Liver (tissue), 9 donors: ENCODE measurements around the gene CACNB1. TPM values are rescaled to one million over a fixed set of nuclear protein-coding genes. Genes with fewer than 3 reads are reported as not detected.

Experiments used
- DNase-seq: peaks from one replicate; pipeline ENCODE4 v3.0.0-alpha.2; 2017; ENCODE audit warnings: low spot score
- H3K27ac ChIP-seq, 2 donors: one replicate each; pipeline ENCODE4 v1.7.0; 2013; ENCODE audit warnings: inconsistent platforms in 2 of 2, low read length in 2 of 2, control low read depth in 1 of 2, low read depth in 1 of 2, mild to moderate bottlenecking in 1 of 2
- H3K27me3 ChIP-seq, 4 donors: one replicate each; pipeline versions ENCODE4 v1.6.1 to v1.7.0; 2013; ENCODE audit warnings: low read length in 3 of 4, inconsistent platforms in 1 of 4, mild to moderate bottlenecking in 1 of 4, moderate library complexity in 1 of 4; ENCODE audit not compliant: control insufficient read depth in 4 of 4, insufficient read depth in 4 of 4
- H3K36me3 ChIP-seq, 4 donors: one replicate each; pipeline versions ENCODE4 v1.6.1 to v1.7.0; 2013; ENCODE audit warnings: low read length in 3 of 4, mild to moderate bottlenecking in 3 of 4, low read depth in 1 of 4, moderate library complexity in 1 of 4; ENCODE audit not compliant: control insufficient read depth in 4 of 4, insufficient read depth in 3 of 4
- H3K4me1 ChIP-seq, 4 donors: one replicate each; pipeline versions ENCODE4 v1.6.1 to v1.7.0; 2013; ENCODE audit warnings: low read length in 3 of 4, mild to moderate bottlenecking in 3 of 4, moderate library complexity in 1 of 4; ENCODE audit not compliant: control insufficient read depth in 4 of 4, insufficient read depth in 4 of 4
- H3K4me3 ChIP-seq, 3 donors: one replicate each; pipeline versions ENCODE4 v1.6.1 to v1.7.0; 2013; ENCODE audit warnings: low read length in 3 of 3, control low read depth in 1 of 3, low read depth in 1 of 3, mild to moderate bottlenecking in 1 of 3
- H3K9ac ChIP-seq, 2 donors: one replicate each; pipeline ENCODE4 v1.7.0; 2013; ENCODE audit warnings: low read length in 2 of 2, mild to moderate bottlenecking in 2 of 2, moderate library complexity in 2 of 2, control low read depth in 1 of 2, low read depth in 1 of 2
- H3K9me3 ChIP-seq, 4 donors: one replicate each; pipeline versions ENCODE4 v1.6.1 to v1.7.0; 2013; ENCODE audit warnings: low read length in 3 of 4; ENCODE audit not compliant: control insufficient read depth in 4 of 4
- CTCF ChIP-seq: fragments of 150-350 bp; IDR thresholded peaks from 2 replicates; pipeline ENCODE4 v1.5.1; 2017; ENCODE audit warnings: improper control_type of control experiment, low read depth, low read length; ENCODE audit not compliant: missing input control
- EGR1 ChIP-seq, 2 donors: IDR thresholded peaks; 2 replicates each; pipeline ENCODE4 v1.6.1; 2016 to 2018; ENCODE audit warnings: antibody characterized with exemption in 2 of 2, low read depth in 2 of 2
- FOXA1 ChIP-seq: IDR thresholded peaks from 2 replicates; pipeline ENCODE4 v1.6.1; 2016; ENCODE audit warnings: antibody characterized with exemption
- FOXA2 ChIP-seq: IDR thresholded peaks from 2 replicates; pipeline ENCODE4 v1.6.1; 2016; ENCODE audit warnings: antibody characterized with exemption
- GABPA ChIP-seq, 2 donors: IDR thresholded peaks in 1 of 2; conservative IDR thresholded peaks in 1 of 2; 2 replicates each; pipeline ENCODE4 v1.6.1; 2016; ENCODE audit warnings: antibody characterized with exemption in 2 of 2, mild to moderate bottlenecking in 1 of 2, moderate library complexity in 1 of 2
- HNF4A ChIP-seq, 2 donors: conservative IDR thresholded peaks; 2 replicates each; pipeline ENCODE4 v1.6.1; 2016; ENCODE audit warnings: antibody characterized with exemption in 2 of 2, mild to moderate bottlenecking in 2 of 2
- HNF4G ChIP-seq: IDR thresholded peaks from 2 replicates; pipeline ENCODE4 v1.6.1; 2016; ENCODE audit warnings: antibody characterized with exemption
- JUND ChIP-seq, 2 donors: IDR thresholded peaks; 2 replicates each; pipeline ENCODE4 v1.6.1; 2016; ENCODE audit warnings: antibody characterized with exemption in 2 of 2
- RAD21 ChIP-seq, 2 donors: IDR thresholded peaks; 2 replicates each; pipeline ENCODE4 v1.6.1; 2016; ENCODE audit warnings: antibody characterized with exemption in 2 of 2, mild to moderate bottlenecking in 2 of 2
- RXRA ChIP-seq, 2 donors: IDR thresholded peaks; 2 replicates each; pipeline ENCODE4 v1.6.1; 2017 to 2018; ENCODE audit warnings: antibody characterized with exemption in 2 of 2, mild to moderate bottlenecking in 1 of 2
- SP1 ChIP-seq: IDR thresholded peaks from 2 replicates; pipeline ENCODE4 v1.6.1; 2018; ENCODE audit warnings: antibody characterized with exemption, mild to moderate bottlenecking
- TAF1 ChIP-seq: conservative IDR thresholded peaks from 2 replicates; pipeline ENCODE4 v1.6.1; 2016; ENCODE audit warnings: antibody characterized with exemption, mild to moderate bottlenecking
- YY1 ChIP-seq: IDR thresholded peaks from 2 replicates; pipeline ENCODE4 v1.6.1; 2016; ENCODE audit warnings: antibody characterized with exemption, mild to moderate bottlenecking
- WGBS: extraction: QIAGEN DNeasy Blood & Tissue Kit; methylation state at CpG from one replicate; pipeline ENCODE4 v1.1.7; 2013; 5-methylcytosine and 5-hydroxymethylcytosine counted together
- polyA plus RNA-seq, 2 donors: library from polyadenylated mRNA; stranded (reverse) in 1 of 2; unstranded in 1 of 2; fragments of 200-250 nt in 1 of 2; fragments of >200 nt in 1 of 2; fragmentation: Nextera tagmentation in 1 of 2; extraction: Ambion mirVana in 1 of 2; gene quantifications; one replicate each; pipeline versions ENCODE4 v1.2.1 to v1.2.3, GENCODE V29; 2013 to 2015
- total RNA-seq, 2 donors: library from RNA; depleted of rRNA; stranded (reverse); fragments of >200 nt; gene quantifications; one replicate each; pipeline ENCODE4 v1.2.3, GENCODE V29; 2014
- TF ChIP-seq, protein P1 (sequence below): IDR thresholded peaks from 2 replicates; pipeline ENCODE4 v1.6.1; 2016; ENCODE audit warnings: antibody characterized with exemption
- TF ChIP-seq, protein P2 (sequence below): IDR thresholded peaks from 2 replicates; pipeline ENCODE4 v1.6.1; 2016; ENCODE audit warnings: antibody characterized with exemption
- TF ChIP-seq, protein P3 (sequence below): IDR thresholded peaks from 2 replicates; pipeline ENCODE4 v1.6.1; 2016; ENCODE audit warnings: antibody characterized with exemption
- TF ChIP-seq, protein P4 (sequence below): IDR thresholded peaks from 2 replicates; pipeline ENCODE4 v1.6.1; 2016; ENCODE audit warnings: antibody characterized with exemption, mild to moderate bottlenecking
- donor health status: healthy.
- donor health status: healthy.
- donor health status: healthy.
- donor health status: healthy.
- donor health status: healthy.

The CACNB1 gene
- total and polyA plus RNA-seq, 4 donors = 0.05 to 1.3 (median 0.26) TPM

GRCh38 chr17:39229274-39229913 lies 31.9 kb upstream of the CACNB1 start:
- Histone ChIP-seq H3K27me3 (peaks cover 5 to 10% (median 7%) of the 10 kb centered on the region in 4 donors), H3K27ac (no peak overlapping the region), H3K36me3 (no peaks in the 10 kb centered on the region), H3K4me3 (no peak overlapping the region), H3K9ac (no peak overlapping the region), H3K4me1 (peaks cover 0 to 22% (median 8%) of the 10 kb centered on the region in 4 donors), H3K9me3 (no peaks in the 10 kb centered on the region)
- TF ChIP-seq EGR1 (IDR thresholded peaks at IDR 0.05; ENCODE audit: low read depth in 2 of 2) = no peak
- TF ChIP-seq HNF4G = no peak
- no peak for TF ChIP-seq YY1
- TF ChIP-seq HNF4A (conservative IDR thresholded peaks at IDR 0.05) = no peak
- no peak for TF ChIP-seq GABPA (IDR thresholded peaks at IDR 0.05 in 1 of 2, conservative IDR thresholded peaks at IDR 0.05 in 1 of 2)
- TF ChIP-seq FOXA1 = no peak
- TF ChIP-seq, protein P1, sequence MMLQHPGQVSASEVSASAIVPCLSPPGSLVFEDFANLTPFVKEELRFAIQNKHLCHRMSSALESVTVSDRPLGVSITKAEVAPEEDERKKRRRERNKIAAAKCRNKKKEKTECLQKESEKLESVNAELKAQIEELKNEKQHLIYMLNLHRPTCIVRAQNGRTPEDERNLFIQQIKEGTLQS = no peak
- TF ChIP-seq FOXA2 = no peak
- no peak for TF ChIP-seq SP1
- TF ChIP-seq RXRA (IDR thresholded peaks at IDR 0.05) = no peak
- TF ChIP-seq, protein P2, sequence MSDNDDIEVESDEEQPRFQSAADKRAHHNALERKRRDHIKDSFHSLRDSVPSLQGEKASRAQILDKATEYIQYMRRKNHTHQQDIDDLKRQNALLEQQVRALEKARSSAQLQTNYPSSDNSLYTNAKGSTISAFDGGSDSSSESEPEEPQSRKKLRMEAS = no peak
- 68% methylated on average over 11 of the region's 11 CpGs for WGBS
- no peak for DNase-seq

- H3K4me1 ChIP-seq = peaks cover 0 to 22% (median 8%) of the 10 kb centered on the region in 4 donors
- 69% methylated on average over 2 of the region's 2 CpGs for WGBS
Measured at GRCh38 chr17:39227364-39227919, 30.0 kb upstream of the CACNB1 start.

More at GRCh38 chr17:39227364-39227919, 30.0 kb upstream of the CACNB1 start:
- no peak overlapping the region for H3K4me3 ChIP-seq
- no peak for DNase-seq
- H3K27ac ChIP-seq = no peak overlapping the region
- H3K9me3 ChIP-seq = no peaks in the 10 kb centered on the region
- H3K27me3 ChIP-seq = peaks cover 5 to 8% (median 6%) of the 10 kb centered on the region in 4 donors
- H3K9ac ChIP-seq = no peak overlapping the region
- TF ChIP-seq EGR1 (IDR thresholded peaks at IDR 0.05; ENCODE audit: low read depth in 2 of 2) = no peak
- no peak for TF ChIP-seq TAF1
- no peak for TF ChIP-seq HNF4G
- TF ChIP-seq, protein P2 = no peak
- TF ChIP-seq FOXA2 = no peak
- no peak for TF ChIP-seq JUND (IDR thresholded peaks at IDR 0.05)
- TF ChIP-seq HNF4A (conservative IDR thresholded peaks at IDR 0.05) = no peak
- no peak for TF ChIP-seq RAD21 (IDR thresholded peaks at IDR 0.05)
- TF ChIP-seq GABPA (IDR thresholded peaks at IDR 0.05 in 1 of 2, conservative IDR thresholded peaks at IDR 0.05 in 1 of 2) = no peak
- no peak for TF ChIP-seq SP1
- no peak for TF ChIP-seq YY1
- TF ChIP-seq, protein P3, sequence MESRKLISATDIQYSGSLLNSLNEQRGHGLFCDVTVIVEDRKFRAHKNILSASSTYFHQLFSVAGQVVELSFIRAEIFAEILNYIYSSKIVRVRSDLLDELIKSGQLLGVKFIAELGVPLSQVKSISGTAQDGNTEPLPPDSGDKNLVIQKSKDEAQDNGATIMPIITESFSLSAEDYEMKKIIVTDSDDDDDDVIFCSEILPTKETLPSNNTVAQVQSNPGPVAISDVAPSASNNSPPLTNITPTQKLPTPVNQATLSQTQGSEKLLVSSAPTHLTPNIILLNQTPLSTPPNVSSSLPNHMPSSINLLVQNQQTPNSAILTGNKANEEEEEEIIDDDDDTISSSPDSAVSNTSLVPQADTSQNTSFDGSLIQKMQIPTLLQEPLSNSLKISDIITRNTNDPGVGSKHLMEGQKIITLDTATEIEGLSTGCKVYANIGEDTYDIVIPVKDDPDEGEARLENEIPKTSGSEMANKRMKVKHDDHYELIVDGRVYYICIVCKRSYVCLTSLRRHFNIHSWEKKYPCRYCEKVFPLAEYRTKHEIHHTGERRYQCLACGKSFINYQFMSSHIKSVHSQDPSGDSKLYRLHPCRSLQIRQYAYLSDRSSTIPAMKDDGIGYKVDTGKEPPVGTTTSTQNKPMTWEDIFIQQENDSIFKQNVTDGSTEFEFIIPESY = no peak
- no peak for TF ChIP-seq RXRA (IDR thresholded peaks at IDR 0.05)
- TF ChIP-seq CTCF = no peak
- TF ChIP-seq, protein P4, sequence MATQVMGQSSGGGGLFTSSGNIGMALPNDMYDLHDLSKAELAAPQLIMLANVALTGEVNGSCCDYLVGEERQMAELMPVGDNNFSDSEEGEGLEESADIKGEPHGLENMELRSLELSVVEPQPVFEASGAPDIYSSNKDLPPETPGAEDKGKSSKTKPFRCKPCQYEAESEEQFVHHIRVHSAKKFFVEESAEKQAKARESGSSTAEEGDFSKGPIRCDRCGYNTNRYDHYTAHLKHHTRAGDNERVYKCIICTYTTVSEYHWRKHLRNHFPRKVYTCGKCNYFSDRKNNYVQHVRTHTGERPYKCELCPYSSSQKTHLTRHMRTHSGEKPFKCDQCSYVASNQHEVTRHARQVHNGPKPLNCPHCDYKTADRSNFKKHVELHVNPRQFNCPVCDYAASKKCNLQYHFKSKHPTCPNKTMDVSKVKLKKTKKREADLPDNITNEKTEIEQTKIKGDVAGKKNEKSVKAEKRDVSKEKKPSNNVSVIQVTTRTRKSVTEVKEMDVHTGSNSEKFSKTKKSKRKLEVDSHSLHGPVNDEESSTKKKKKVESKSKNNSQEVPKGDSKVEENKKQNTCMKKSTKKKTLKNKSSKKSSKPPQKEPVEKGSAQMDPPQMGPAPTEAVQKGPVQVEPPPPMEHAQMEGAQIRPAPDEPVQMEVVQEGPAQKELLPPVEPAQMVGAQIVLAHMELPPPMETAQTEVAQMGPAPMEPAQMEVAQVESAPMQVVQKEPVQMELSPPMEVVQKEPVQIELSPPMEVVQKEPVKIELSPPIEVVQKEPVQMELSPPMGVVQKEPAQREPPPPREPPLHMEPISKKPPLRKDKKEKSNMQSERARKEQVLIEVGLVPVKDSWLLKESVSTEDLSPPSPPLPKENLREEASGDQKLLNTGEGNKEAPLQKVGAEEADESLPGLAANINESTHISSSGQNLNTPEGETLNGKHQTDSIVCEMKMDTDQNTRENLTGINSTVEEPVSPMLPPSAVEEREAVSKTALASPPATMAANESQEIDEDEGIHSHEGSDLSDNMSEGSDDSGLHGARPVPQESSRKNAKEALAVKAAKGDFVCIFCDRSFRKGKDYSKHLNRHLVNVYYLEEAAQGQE = no peak
- H3K36me3 ChIP-seq = no peaks in the 10 kb centered on the region
